ENCODE results near the gene SYNGR3.
"Not testable (repeated sequence)": the region's sequence is repeated elsewhere in the genome, so short reads cannot be mapped to it uniquely, and the experiment has no call there.

- TF ChIP-seq, protein P1, sequence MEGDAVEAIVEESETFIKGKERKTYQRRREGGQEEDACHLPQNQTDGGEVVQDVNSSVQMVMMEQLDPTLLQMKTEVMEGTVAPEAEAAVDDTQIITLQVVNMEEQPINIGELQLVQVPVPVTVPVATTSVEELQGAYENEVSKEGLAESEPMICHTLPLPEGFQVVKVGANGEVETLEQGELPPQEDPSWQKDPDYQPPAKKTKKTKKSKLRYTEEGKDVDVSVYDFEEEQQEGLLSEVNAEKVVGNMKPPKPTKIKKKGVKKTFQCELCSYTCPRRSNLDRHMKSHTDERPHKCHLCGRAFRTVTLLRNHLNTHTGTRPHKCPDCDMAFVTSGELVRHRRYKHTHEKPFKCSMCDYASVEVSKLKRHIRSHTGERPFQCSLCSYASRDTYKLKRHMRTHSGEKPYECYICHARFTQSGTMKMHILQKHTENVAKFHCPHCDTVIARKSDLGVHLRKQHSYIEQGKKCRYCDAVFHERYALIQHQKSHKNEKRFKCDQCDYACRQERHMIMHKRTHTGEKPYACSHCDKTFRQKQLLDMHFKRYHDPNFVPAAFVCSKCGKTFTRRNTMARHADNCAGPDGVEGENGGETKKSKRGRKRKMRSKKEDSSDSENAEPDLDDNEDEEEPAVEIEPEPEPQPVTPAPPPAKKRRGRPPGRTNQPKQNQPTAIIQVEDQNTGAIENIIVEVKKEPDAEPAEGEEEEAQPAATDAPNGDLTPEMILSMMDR (IDR thresholded peaks at IDR 0.05; ENCODE audit: low read depth, low read length): not testable (repeated sequence)
- not testable (repeated sequence) for TF ChIP-seq EZH2phosphoT487 (IDR thresholded peaks at IDR 0.05; ENCODE audit: low read depth)
Measured at GRCh38 chr16:1957434-1958142, 32.2 kb upstream of the SYNGR3 start.
